Spleen (tissue), 11 donors: ENCODE data around the gene RBM5. TPM values are rescaled to one million over a fixed set of nuclear protein-coding genes. Genes with fewer than 3 reads are reported as not detected.

ENCODE experiments used
- DNase-seq: peaks from one replicate; pipeline ENCODE4 v3.0.0-alpha.2; 2020
- H3K27ac ChIP-seq, 8 donors: fragments of 200-600 bp; sonication (generic) in 7 of 8; 1 replicate in 4 of 8; 2 replicates in 4 of 8; pipeline versions ENCODE4 v1.5.0 to v1.8.0; 2016 to 2021; ENCODE audit warnings: inconsistent platforms in 4 of 8, mild to moderate bottlenecking in 4 of 8, moderate library complexity in 1 of 8
- H3K27me3 ChIP-seq, 7 donors: fragments of 200-600 bp; sonication (generic) in 6 of 7; replicated peaks in 1 of 7; 1 replicate in 4 of 7; 2 replicates in 3 of 7; pipeline versions ENCODE4 v1.5.0 to v1.8.0; 2016 to 2021; ENCODE audit warnings: inconsistent platforms in 3 of 7, mild to moderate bottlenecking in 1 of 7
- H3K36me3 ChIP-seq, 6 donors: fragments of 200-600 bp; sonication (generic) in 5 of 6; 1 replicate in 4 of 6; 2 replicates in 2 of 6; pipeline versions ENCODE4 v1.5.0 to v1.8.0; 2016 to 2021; ENCODE audit warnings: inconsistent platforms in 2 of 6
- H3K4me1 ChIP-seq, 6 donors: fragments of 200-600 bp; sonication (generic) in 5 of 6; 1 replicate in 3 of 6; 2 replicates in 3 of 6; pipeline versions ENCODE4 v1.5.0 to v1.8.0; 2016 to 2021; ENCODE audit warnings: inconsistent platforms in 3 of 6
- H3K4me3 ChIP-seq, 8 donors: fragments of 200-600 bp; sonication (generic) in 7 of 8; 1 replicate in 4 of 8; 2 replicates in 4 of 8; pipeline versions ENCODE4 v1.5.0 to v1.8.0; 2016 to 2021; ENCODE audit warnings: inconsistent platforms in 4 of 8, mild to moderate bottlenecking in 4 of 8, moderate library complexity in 2 of 8
- H3K9me3 ChIP-seq, 8 donors: fragments of 200-600 bp; sonication (generic) in 7 of 8; 1 replicate in 4 of 8; 2 replicates in 4 of 8; pipeline versions ENCODE4 v1.5.0 to v1.8.0; 2016 to 2021; ENCODE audit warnings: inconsistent platforms in 4 of 8
- CTCF ChIP-seq, 11 experiments: fragments of 200-600 bp in 7 of 11; fragments of 450-650 bp in 4 of 11; sonication (generic) in 4 of 11; IDR thresholded peaks in 8 of 11; conservative IDR thresholded peaks in 3 of 11; 1 replicate in 7 of 11; 2 replicates in 4 of 11; pipeline versions ENCODE4 v1.4.0 to v1.8.0; 2016 to 2021; ENCODE audit warnings: antibody characterized with exemption in 11 of 11, inconsistent platforms in 4 of 11, mild to moderate bottlenecking in 1 of 11
- POLR2A ChIP-seq, 3 donors: fragments of 450-650 bp; IDR thresholded peaks; one replicate each; pipeline ENCODE4 v1.5.1; 2017; ENCODE audit warnings: antibody characterized with exemption in 3 of 3, mild to moderate bottlenecking in 1 of 3
- POLR2AphosphoS5 ChIP-seq, 3 donors: sonication (generic); formaldehyde crosslinking; IDR thresholded peaks; one replicate each; pipeline ENCODE4 v1.5.1; 2017; ENCODE audit warnings: antibody characterized with exemption in 3 of 3
- WGBS, 5 donors: extraction: QIAGEN DNeasy Blood & Tissue Kit in 3 of 5; methylation state at CpG; one replicate each; pipeline versions ENCODE4 v1.1.5 to v1.1.7; 2013 to 2018; 5-methylcytosine and 5-hydroxymethylcytosine counted together
- intact Hi-C: fragments of 100-400 bp; cut with DNase I; formaldehyde crosslinking; loops from one replicate; pipeline ENCODE4 v1.15.0; 2023; ENCODE audit warnings: low total_unique reads
- polyA plus RNA-seq, 3 donors: library from polyadenylated mRNA; stranded (reverse); fragments of 200-250 nt; gene quantifications; one replicate each; pipeline ENCODE4 v1.2.1, GENCODE V29; 2013
- total RNA-seq, 7 donors: library from RNA; depleted of rRNA in 3 of 7; stranded (reverse); fragments of >200 nt in 3 of 7; fragmentation: NEBNext Ultra II Directional in 4 of 7; extraction: Animal tissue kit (Norgen Biotek cat#: 25700) in 4 of 7; gene quantifications; one replicate each; pipeline versions ENCODE4 v1.1.0 to v1.2.1, GENCODE V29; 2016 to 2021
- donor health status: healthy with polysubstance abuse.
- donor health status: DM: no; HTN: no; CAD: no; lungs with moderate emphysema.
- donor health status: DM: no; HTN: no; CAD: no.
- donor health status: Bipolar disorder and iron deficiency.
- donor health status: healthy.
- donor health status: DM: no; HTN: no; CAD: no.
- donor health status: DM: yes; HTN: yes; CAD: no.

RBM5 gene
- total and polyA plus RNA-seq, 10 donors, result 79.2 to 381 (median 234) TPM

- H3K36me3 ChIP-seq, result no peaks in the 10 kb centered on the region
- TF ChIP-seq POLR2AphosphoS5 (IDR thresholded peaks at IDR 0.05), result no peak
- no peak for TF ChIP-seq CTCF (IDR thresholded peaks at IDR 0.05 in 8 of 11, conservative IDR thresholded peaks at IDR 0.05 in 3 of 11)
- no peak for TF ChIP-seq POLR2A (IDR thresholded peaks at IDR 0.05)
- H3K27me3 ChIP-seq, result no peaks in the 10 kb centered on the region
- no peak overlapping the region for H3K27ac ChIP-seq
- no peak overlapping the region for H3K4me3 ChIP-seq
- H3K4me1 ChIP-seq, result peaks cover 7 to 24% (median 14%) of the 10 kb centered on the region in 6 donors
- H3K9me3 ChIP-seq, result no peaks in the 10 kb centered on the region
- whole genome bisulfite sequencing, 5 donors, result 72 to 83% (median 78%) methylated on average over 6 of the region's 6 CpGs
- intact Hi-C loops, result no loop called here
- no peak for DNase-seq
Measured at GRCh38 chr3:50136714-50137405, 48.1 kb downstream of the RBM5 start.

GRCh38 chr3:50137531-50137930, 48.8 kb downstream of the RBM5 start:
- intact Hi-C loops, result no loop called here
- no peak for DNase-seq
- no peak overlapping the region for H3K27ac ChIP-seq
- no peaks in the 10 kb centered on the region for H3K27me3 ChIP-seq
- no peak for TF ChIP-seq POLR2A (IDR thresholded peaks at IDR 0.05)
- TF ChIP-seq POLR2AphosphoS5 (IDR thresholded peaks at IDR 0.05), result no peak
- TF ChIP-seq CTCF (IDR thresholded peaks at IDR 0.05 in 8 of 11, conservative IDR thresholded peaks at IDR 0.05 in 3 of 11), result no peak
- H3K36me3 ChIP-seq, result no peaks in the 10 kb centered on the region
- 82 to 92% (median 84%) methylated on average over 6 of the region's 6 CpGs for WGBS, 5 donors
- no peaks in the 10 kb centered on the region for H3K9me3 ChIP-seq
- H3K4me1 ChIP-seq, result peaks cover 7 to 24% (median 14%) of the 10 kb centered on the region in 6 donors
- H3K4me3 ChIP-seq, result no peak overlapping the region

- no peak for DNase-seq
- H3K9me3 ChIP-seq, result no peaks in the 10 kb centered on the region
- H3K4me1 ChIP-seq, result peaks cover 7 to 24% (median 14%) of the 10 kb centered on the region in 6 donors
- 15 to 18% (median 17%) methylated on average over 13 of the region's 13 CpGs for WGBS, 5 donors
- H3K36me3 ChIP-seq, result no peaks in the 10 kb centered on the region
- no peak for TF ChIP-seq CTCF (IDR thresholded peaks at IDR 0.05 in 8 of 11, conservative IDR thresholded peaks at IDR 0.05 in 3 of 11)
- TF ChIP-seq POLR2AphosphoS5 (IDR thresholded peaks at IDR 0.05), result no peak
- TF ChIP-seq POLR2A (IDR thresholded peaks at IDR 0.05), result no peak
- H3K27me3 ChIP-seq, result no peaks in the 10 kb centered on the region
- intact Hi-C loops, result no loop called here
- H3K27ac ChIP-seq, result no peak overlapping the region
- no peak overlapping the region for H3K4me3 ChIP-seq
Measured at GRCh38 chr3:50138266-50139200, 49.8 kb downstream of the RBM5 start.

- H3K4me3 ChIP-seq, result no peak overlapping the region
- no peaks in the 10 kb centered on the region for H3K36me3 ChIP-seq
- H3K27ac ChIP-seq, result no peak overlapping the region
- no peaks in the 10 kb centered on the region for H3K27me3 ChIP-seq
- peaks cover 7 to 24% (median 14%) of the 10 kb centered on the region in 6 donors for H3K4me1 ChIP-seq
- 69 to 74% (median 70%) methylated on average over 6 of the region's 6 CpGs; no CpG with 5 or more reads in 1 of the 5 donors for WGBS, 5 donors
- no peak for DNase-seq
- no peaks in the 10 kb centered on the region for H3K9me3 ChIP-seq
- intact Hi-C loops, result no loop called here
- TF ChIP-seq POLR2A (IDR thresholded peaks at IDR 0.05) (no peak), POLR2AphosphoS5 (IDR thresholded peaks at IDR 0.05) (no peak), CTCF (IDR thresholded peaks at IDR 0.05 in 8 of 11, conservative IDR thresholded peaks at IDR 0.05 in 3 of 11) (no peak)
Measured at GRCh38 chr3:50139308-50139707, 50.6 kb downstream of the RBM5 start.
